Stimulated activated CD4-positive, alpha-beta T cell treated with anti-CD3 and anti-CD28 coated beads, Interleukin-4, amount 100 ng/mL, for 24 hours (primary cell): ENCODE measurements around the gene DHDDS.

Source experiments
- DNase-seq: peaks from one replicate; pipeline ENCODE4 v3.0.0-alpha.2; 2020

DHDDS gene

GRCh38 chr1:26418865-26419349 lies 13.2 kb upstream of the DHDDS start:
- DNase-seq: no peak

- DNase-seq: no peak
Measured at GRCh38 chr1:26419494-26419893, 12.6 kb upstream of the DHDDS start.

- DNase-seq: no peak
Measured at GRCh38 chr1:26429721-26430120, 2.4 kb upstream of the DHDDS start.

GRCh38 chr1:26432793-26433192 lies 672 bp downstream of the DHDDS start:
- no peak for DNase-seq

GRCh38 chr1:26434161-26434752 lies 2.1 kb downstream of the DHDDS start:
- DNase-seq: no peak

GRCh38 chr1:26438041-26438440 lies 5.9 kb downstream of the DHDDS start:
- DNase-seq: no peak

- no peak for DNase-seq
Measured at GRCh38 chr1:26440259-26440658, 8.1 kb downstream of the DHDDS start.

GRCh38 chr1:26449868-26450267 lies 17.7 kb downstream of the DHDDS start:
- no peak for DNase-seq

GRCh38 chr1:26450908-26451307 lies 18.8 kb downstream of the DHDDS start:
- DNase-seq: no peak

- DNase-seq: no peak
Measured at GRCh38 chr1:26452459-26453183, 20.5 kb downstream of the DHDDS start.

GRCh38 chr1:26459148-26459547 lies 27.0 kb downstream of the DHDDS start:
- DNase-seq: no peak

GRCh38 chr1:26459573-26460031 lies 27.5 kb downstream of the DHDDS start:
- no peak for DNase-seq

GRCh38 chr1:26468911-26469310 lies 36.8 kb downstream of the DHDDS start:
- no peak for DNase-seq

- no peak for DNase-seq
Measured at GRCh38 chr1:26469558-26469957, 37.4 kb downstream of the DHDDS start.

GRCh38 chr1:26470878-26471497 lies 38.9 kb downstream of the DHDDS start:
- no peak for DNase-seq

GRCh38 chr1:26471498-26472319 lies 39.6 kb downstream of the DHDDS start:
- peak; percentile 36 for DNase-seq

- peak; percentile 93 for DNase-seq
Measured at GRCh38 chr1:26472320-26472900, 40.3 kb downstream of the DHDDS start, which contains the start of gene HMGN2. Gene HMGN2 (plus strand): TSS chr1:26472440. CDS start chr1:26472613, 173 bp downstream.

GRCh38 chr1:26472901-26473845 lies 41.1 kb downstream of the DHDDS start:
- peak; percentile 95 for DNase-seq

- DNase-seq: no peak
Measured at GRCh38 chr1:26474818-26475217, 42.7 kb downstream of the DHDDS start.

GRCh38 chr1:26475989-26476388 lies 43.9 kb downstream of the DHDDS start:
- no peak for DNase-seq

- no peak for DNase-seq
Measured at GRCh38 chr1:26476958-26477357, 44.8 kb downstream of the DHDDS start.
